Tibial artery (tissue), 4 donors: ENCODE results near the gene NAA30.

Source experiments
- DNase-seq, 2 donors: peaks; one replicate each; pipeline ENCODE4 v3.0.0-alpha.2; 2019
- H3K27ac ChIP-seq, 2 donors: fragments of 200-600 bp; sonication (generic) in 1 of 2; 1 replicate in 1 of 2; 2 replicates in 1 of 2; pipeline ENCODE4 v1.5.1; 2018 to 2019; ENCODE audit warnings: mild to moderate bottlenecking in 1 of 2
- H3K27me3 ChIP-seq, 2 donors: fragments of 200-600 bp; sonication (generic) in 1 of 2; one replicate each; pipeline versions ENCODE4 v1.5.1 to v1.6.0; 2016 to 2019
- H3K36me3 ChIP-seq, 3 donors: fragments of 200-600 bp; sonication (generic) in 2 of 3; one replicate each; pipeline ENCODE4 v1.5.1; 2016 to 2019; ENCODE audit warnings: mild to moderate bottlenecking in 2 of 3
- H3K4me1 ChIP-seq, 4 donors: fragments of 200-600 bp; sonication (generic) in 2 of 4; 1 replicate in 3 of 4; 2 replicates in 1 of 4; pipeline ENCODE4 v1.5.1; 2016 to 2019
- H3K4me3 ChIP-seq, 2 donors: fragments of 200-600 bp; sonication (generic) in 1 of 2; 1 replicate in 1 of 2; 2 replicates in 1 of 2; pipeline ENCODE4 v1.5.1; 2018 to 2019; ENCODE audit warnings: mild to moderate bottlenecking in 2 of 2
- H3K9me3 ChIP-seq, 3 donors: fragments of 200-600 bp; sonication (generic) in 1 of 3; one replicate each; pipeline ENCODE4 v1.5.1; 2016 to 2019
- CTCF ChIP-seq, 2 experiments: fragments of 200-600 bp in 1 of 2; fragments of 450-650 bp in 1 of 2; IDR thresholded peaks; one replicate each; pipeline ENCODE4 v1.5.1; 2017 to 2019; ENCODE audit warnings: antibody characterized with exemption in 2 of 2, mild to moderate bottlenecking in 1 of 2, moderate library complexity in 1 of 2
- intact Hi-C: fragments of 100-400 bp; cut with DNase I; formaldehyde crosslinking; loops from one replicate; pipeline ENCODE4 v1.15.0; 2023; ENCODE audit warnings: low total_unique reads

Gene NAA30

GRCh38 chr14:57408634-57409033, 18.2 kb downstream of the NAA30 start:
- no peaks in the 10 kb centered on the region for H3K4me1 ChIP-seq
- no peak for DNase-seq
- no peak overlapping the region for H3K4me3 ChIP-seq
- H3K27me3 ChIP-seq = no peaks in the 10 kb centered on the region
- no peak for TF ChIP-seq CTCF (IDR thresholded peaks at IDR 0.05)
- no peak overlapping the region for H3K27ac ChIP-seq
- intact Hi-C loops = no loop called here
- no peaks in the 10 kb centered on the region for H3K9me3 ChIP-seq
- peaks cover 22 to 30% (median 27%) of the 10 kb centered on the region in 3 donors for H3K36me3 ChIP-seq

GRCh38 chr14:57412341-57412740, 22.0 kb downstream of the NAA30 start:
- H3K27me3 ChIP-seq = no peaks in the 10 kb centered on the region
- intact Hi-C loops = no loop called here
- H3K36me3 ChIP-seq = peaks cover 11 to 17% (median 15%) of the 10 kb centered on the region in 3 donors
- no peak overlapping the region for H3K27ac ChIP-seq
- H3K9me3 ChIP-seq = no peaks in the 10 kb centered on the region
- H3K4me3 ChIP-seq = no peak overlapping the region
- no peak for DNase-seq
- no peaks in the 10 kb centered on the region for H3K4me1 ChIP-seq
- no peak for TF ChIP-seq CTCF (IDR thresholded peaks at IDR 0.05)

GRCh38 chr14:57413849-57414248, 23.5 kb downstream of the NAA30 start:
- no peaks in the 10 kb centered on the region for H3K4me1 ChIP-seq
- no peak overlapping the region for H3K4me3 ChIP-seq
- no peak for DNase-seq
- intact Hi-C loops = no loop called here
- H3K9me3 ChIP-seq = no peaks in the 10 kb centered on the region
- no peaks in the 10 kb centered on the region for H3K27me3 ChIP-seq
- H3K27ac ChIP-seq = no peak overlapping the region
- TF ChIP-seq CTCF (IDR thresholded peaks at IDR 0.05) = no peak
- peaks cover 11 to 17% (median 15%) of the 10 kb centered on the region in 3 donors for H3K36me3 ChIP-seq

GRCh38 chr14:57417228-57417627, 26.8 kb downstream of the NAA30 start:
- no peak for DNase-seq
- intact Hi-C loops = no loop called here
- no peaks in the 10 kb centered on the region for H3K4me1 ChIP-seq
- H3K27ac ChIP-seq = no peak overlapping the region
- H3K36me3 ChIP-seq = peaks cover 0 to 3% (median 0%) of the 10 kb centered on the region in 3 donors
- no peak for TF ChIP-seq CTCF (IDR thresholded peaks at IDR 0.05)
- no peaks in the 10 kb centered on the region for H3K27me3 ChIP-seq
- no peaks in the 10 kb centered on the region for H3K9me3 ChIP-seq
- no peak overlapping the region for H3K4me3 ChIP-seq

- Histone ChIP-seq H3K4me1 (no peaks in the 10 kb centered on the region), H3K27ac (no peak overlapping the region), H3K36me3 (no peaks in the 10 kb centered on the region), H3K4me3 (no peak overlapping the region), H3K27me3 (no peaks in the 10 kb centered on the region), H3K9me3 (no peaks in the 10 kb centered on the region)
- no peak for TF ChIP-seq CTCF (IDR thresholded peaks at IDR 0.05)
- intact Hi-C loops = no loop called here
- DNase-seq = no peak
Measured at GRCh38 chr14:57418999-57419398, 28.6 kb downstream of the NAA30 start.

- TF ChIP-seq CTCF (IDR thresholded peaks at IDR 0.05) = no peak
- no peaks in the 10 kb centered on the region for H3K9me3 ChIP-seq
- H3K27me3 ChIP-seq = no peaks in the 10 kb centered on the region
- H3K4me3 ChIP-seq = no peak overlapping the region
- H3K36me3 ChIP-seq = no peaks in the 10 kb centered on the region
- H3K27ac ChIP-seq = no peak overlapping the region
- H3K4me1 ChIP-seq = no peaks in the 10 kb centered on the region
- intact Hi-C loops = no loop called here
- DNase-seq = no peak
Measured at GRCh38 chr14:57420033-57420432, 29.6 kb downstream of the NAA30 start.
